Measurements from ENCODE around the gene DNAH14. TPM values are rescaled to one million over a fixed set of nuclear protein-coding genes. Genes with fewer than 3 reads are reported as not detected.
"Not testable (repeated sequence)": the region's sequence is repeated elsewhere in the genome, so short reads cannot be mapped to it uniquely, and the experiment has no call there.

The DNAH14 gene
- total RNA-seq, 2 donors from 2014 or later = 2.6 TPM; not detected in 1

- DNase-seq (ENCODE audit: low spot score) (no peak), ATAC-seq (ENCODE audit: insufficient number of reproducible peaks, low FRiP score, low read depth) (no peak)
- peaks cover 5% of the 10 kb centered on the region for H3K9me3 ChIP-seq
- no peak overlapping the region for H3K27ac ChIP-seq
- TF ChIP-seq CTCF (IDR thresholded peaks at IDR 0.05) = no peak
- no peaks in the 10 kb centered on the region for H3K27me3 ChIP-seq (replicated peaks; ENCODE audit: insufficient read depth)
- no peaks in the 10 kb centered on the region for H3K36me3 ChIP-seq
- no peak overlapping the region for H3K4me3 ChIP-seq
- H3K4me1 ChIP-seq (ENCODE audit: control insufficient read depth in 1 of 2, low read depth in 2 of 2) = no peaks in the 10 kb centered on the region
Measured at GRCh38 chr1:225182716-225183115, 253.2 kb downstream of the DNAH14 start.

- no peak for ATAC-seq (ENCODE audit: insufficient number of reproducible peaks, low FRiP score, low read depth)
- TF ChIP-seq CTCF (IDR thresholded peaks at IDR 0.05) = no peak
- Histone ChIP-seq H3K36me3 (no peaks in the 10 kb centered on the region), H3K9me3 (no peaks in the 10 kb centered on the region), H3K27me3 (replicated peaks; ENCODE audit: insufficient read depth) (no peaks in the 10 kb centered on the region), H3K4me3 (no peak overlapping the region), H3K4me1 (ENCODE audit: control insufficient read depth in 1 of 2, low read depth in 2 of 2) (no peaks in the 10 kb centered on the region), H3K27ac (no peak overlapping the region)
- no peak for DNase-seq (ENCODE audit: low spot score)
Measured at GRCh38 chr1:225191199-225191753, 261.8 kb downstream of the DNAH14 start.

- ATAC-seq (ENCODE audit: insufficient number of reproducible peaks, low FRiP score, low read depth) = no peak
- H3K9me3 ChIP-seq = no peaks in the 10 kb centered on the region
- no peaks in the 10 kb centered on the region for H3K4me1 ChIP-seq (ENCODE audit: control insufficient read depth in 1 of 2, low read depth in 2 of 2)
- TF ChIP-seq CTCF (IDR thresholded peaks at IDR 0.05) = no peak
- H3K27ac ChIP-seq = no peak overlapping the region
- H3K36me3 ChIP-seq = no peaks in the 10 kb centered on the region
- H3K4me3 ChIP-seq = no peak overlapping the region
- no peak for DNase-seq (ENCODE audit: low spot score)
- H3K27me3 ChIP-seq (replicated peaks; ENCODE audit: insufficient read depth) = no peaks in the 10 kb centered on the region
Measured at GRCh38 chr1:225201447-225201846, 272.0 kb downstream of the DNAH14 start.

- H3K27me3 ChIP-seq (replicated peaks; ENCODE audit: insufficient read depth) = no peaks in the 10 kb centered on the region
- ATAC-seq (ENCODE audit: insufficient number of reproducible peaks, low FRiP score, low read depth) = no peak
Measured at GRCh38 chr1:225207791-225208190, 278.3 kb downstream of the DNAH14 start.

GRCh38 chr1:225209153-225209552, 279.7 kb downstream of the DNAH14 start:
- Histone ChIP-seq H3K27me3 (replicated peaks; ENCODE audit: insufficient read depth) (no peaks in the 10 kb centered on the region), H3K27ac (no peak overlapping the region), H3K4me3 (no peak overlapping the region), H3K36me3 (no peaks in the 10 kb centered on the region), H3K9me3 (no peaks in the 10 kb centered on the region), H3K4me1 (ENCODE audit: control insufficient read depth in 1 of 2, low read depth in 2 of 2) (no peaks in the 10 kb centered on the region)
- no peak for TF ChIP-seq CTCF (IDR thresholded peaks at IDR 0.05)
- ATAC-seq (ENCODE audit: insufficient number of reproducible peaks, low FRiP score, low read depth) (no peak), DNase-seq (ENCODE audit: low spot score) (no peak)

More at GRCh38 chr1:225207791-225208190, 278.3 kb downstream of the DNAH14 start:
- no peaks in the 10 kb centered on the region for H3K9me3 ChIP-seq
- H3K4me1 ChIP-seq (ENCODE audit: control insufficient read depth in 1 of 2, low read depth in 2 of 2) = no peaks in the 10 kb centered on the region
- H3K4me3 ChIP-seq = no peak overlapping the region
- DNase-seq (ENCODE audit: low spot score) = no peak
- no peak overlapping the region for H3K27ac ChIP-seq
- no peak for TF ChIP-seq CTCF (IDR thresholded peaks at IDR 0.05)
- H3K36me3 ChIP-seq = no peaks in the 10 kb centered on the region

GRCh38 chr1:225210180-225210579, 280.7 kb downstream of the DNAH14 start:
- not testable (repeated sequence) for H3K9me3 ChIP-seq; ATAC-seq (ENCODE audit: insufficient number of reproducible peaks, low FRiP score, low read depth); DNase-seq (ENCODE audit: low spot score)

GRCh38 chr1:225211694-225212442, 282.4 kb downstream of the DNAH14 start:
- H3K4me1 ChIP-seq (ENCODE audit: control insufficient read depth in 1 of 2, low read depth in 2 of 2); H3K27me3 ChIP-seq (replicated peaks; ENCODE audit: insufficient read depth); H3K27ac ChIP-seq; H3K4me3 ChIP-seq; H3K36me3 ChIP-seq; H3K9me3 ChIP-seq; ATAC-seq (ENCODE audit: insufficient number of reproducible peaks, low FRiP score, low read depth); DNase-seq (ENCODE audit: low spot score): not testable (repeated sequence)

More at GRCh38 chr1:225210180-225210579, 280.7 kb downstream of the DNAH14 start:
- not testable (repeated sequence) for H3K36me3 ChIP-seq; H3K4me3 ChIP-seq; H3K27me3 ChIP-seq (replicated peaks; ENCODE audit: insufficient read depth); H3K4me1 ChIP-seq (ENCODE audit: control insufficient read depth in 1 of 2, low read depth in 2 of 2); H3K27ac ChIP-seq

All from thoracic aorta (tissue), 2 donors.